ENCODE measurements around the gene TMEM217. TPM values are rescaled to one million over a fixed set of nuclear protein-coding genes. Genes with fewer than 3 reads are reported as not detected.

Gene TMEM217
- 1.5 and 2.0 TPM in 2 replicates for polyA plus RNA-seq (2012; rRNA removed)
- 1.6 and 1.7 TPM in 2 replicates for polyA plus RNA-seq (2012; cell fraction: cytosol; rRNA removed)
- 1.3 and 3.0 TPM in 2 replicates for polyA plus RNA-seq (2012; cell fraction: nucleus; rRNA removed)

DNA sequence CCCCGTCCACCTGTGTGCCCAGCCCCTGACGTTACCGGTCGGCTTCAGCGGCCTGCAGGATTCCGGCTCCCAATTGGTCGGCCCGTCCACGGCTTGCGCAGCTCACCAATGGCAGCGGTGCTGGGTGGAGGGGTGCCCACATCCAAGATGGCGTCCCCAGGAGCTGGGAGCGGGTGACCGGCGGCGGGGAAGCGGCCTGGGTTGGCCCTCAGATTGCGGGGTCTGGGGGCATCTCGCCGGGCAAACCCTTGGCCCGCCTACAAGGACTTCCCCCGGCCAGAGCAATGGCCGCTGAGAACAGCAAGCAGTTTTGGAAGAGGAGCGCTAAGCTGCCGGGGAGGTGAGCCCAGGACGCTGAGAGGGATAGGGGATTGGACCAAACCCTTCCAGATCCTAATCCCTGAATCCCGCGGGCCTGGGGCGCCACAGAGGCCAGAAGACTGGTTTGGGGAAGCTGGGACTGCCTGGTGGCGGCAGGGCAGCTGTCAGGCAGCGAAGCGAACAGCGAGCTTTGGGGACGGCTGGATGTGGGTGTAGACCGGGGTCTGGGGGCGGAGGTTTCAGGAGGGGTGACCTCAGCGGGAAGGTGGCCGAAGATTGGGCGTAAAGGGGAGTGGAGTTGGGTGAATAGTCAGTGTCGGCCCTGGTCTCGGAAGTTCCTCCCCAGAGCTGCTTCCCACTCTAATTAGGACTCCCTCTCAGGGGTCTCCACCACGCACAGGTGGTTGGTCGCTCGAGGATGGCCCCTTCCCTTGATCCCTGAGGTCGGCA lies at the start of gene TMEM217, which contains the start of gene TBC1D22B:
Gene TMEM217, minus strand, starts transcription at position 511 of the 771 bp plus-strand sequence. CDS start 39,114 bp downstream, outside the sequence.
Gene TBC1D22B, plus strand, starts transcription at position 139 of the 771 bp plus-strand sequence. Its CDS starts 146 bp downstream, at position 285.
- DNase-seq = peak; percentile 97
- Histone ChIP-seq H3K9ac (peak within 1 kb of the TSS; percentile 96), H4K20me1 (ENCODE audit: insufficient read depth) (no peaks in the 10 kb centered on the region), H3K27me3 (ENCODE audit: insufficient read depth) (no peaks in the 10 kb centered on the region), H3K9me3 (no peaks in the 10 kb centered on the region), H3K36me3 (replicated peaks in 1 of 2; ENCODE audit: control insufficient read depth in 1 of 2, insufficient read depth in 2 of 2, low read length in 1 of 2) (no peaks in the 10 kb centered on the region), H3F3A (replicated peaks; ENCODE audit: insufficient read depth) (no peaks in the 10 kb centered on the region), H3K4me3 (ENCODE audit: low read depth in 2 of 2, low read length in 1 of 2) (peak within 1 kb of the TSS; percentile 65 to 91), H3K9me2 (no peaks in the 10 kb centered on the region), H3K4me2 (peak within 1 kb of the TSS; percentile 87), H2AFZ (ENCODE audit: low read depth) (peak within 1 kb of the TSS; percentile 86), H3K4me1 (ENCODE audit: control insufficient read depth in 1 of 2, insufficient read depth in 2 of 2, low read depth in 1 of 2, low read length in 1 of 2) (peaks cover 10 to 11% of the 10 kb centered on the region in 2 experiments; a peak in 3 of 4 replicates), H3K27ac (ENCODE audit: low read depth in 2 of 2, low read length in 1 of 2) (peak within 1 kb of the TSS; percentile 84 to 85), H3K79me2 (ENCODE audit: insufficient read depth) (peaks cover 51% of the 10 kb centered on the region)
- WGBS (ENCODE audit: low lambda C conversion rate) = 0% methylated on average over 25 of the region's 45 CpGs
- TF ChIP-seq RAD21 (IDR thresholded peaks at IDR 0.05; ENCODE audit: low read length) (no peak), CHD2 (IDR thresholded peaks at IDR 0.05; ENCODE audit: low read length, partially characterized antibody) (peak; percentile 95), GABPA (IDR thresholded peaks at IDR 0.05; ENCODE audit: low read depth) (no peak; the same call in 1 of the 2 replicates), FOSL2 (IDR thresholded peaks at IDR 0.05; ENCODE audit: borderline replicate concordance, low read depth) (no peak), EP300 (IDR thresholded peaks at IDR 0.05; ENCODE audit: borderline replicate concordance in 1 of 2, low read depth in 1 of 2, low read length in 1 of 2) (no peak), POLR2AphosphoS5 (IDR thresholded peaks at IDR 0.05; ENCODE audit: low read depth, low read length) (peak; percentile 61), FOXM1 (IDR thresholded peaks at IDR 0.05; ENCODE audit: low read depth) (no peak), NFIC (IDR thresholded peaks at IDR 0.05; ENCODE audit: borderline replicate concordance) (no peak), GATA2 (CRISPR knock-in tag; IDR thresholded peaks at IDR 0.05) (no peak), TAF1 (IDR thresholded peaks at IDR 0.05; ENCODE audit: borderline replicate concordance, low read depth, low read length) (peak; percentile 77), MEF2A (IDR thresholded peaks at IDR 0.05; ENCODE audit: borderline replicate concordance, low read depth) (no peak), NRF1 (IDR thresholded peaks at IDR 0.05; ENCODE audit: low read depth, low read length) (peak; percentile 52), EZH2phosphoT487 (IDR thresholded peaks at IDR 0.05; ENCODE audit: borderline replicate concordance, low read depth) (no peak), MXI1 (IDR thresholded peaks at IDR 0.05; ENCODE audit: low read depth, low read length) (no peak), TEAD4 (IDR thresholded peaks at IDR 0.05; ENCODE audit: borderline replicate concordance, insufficient read depth) (no peak), YY1 (IDR thresholded peaks at IDR 0.05; ENCODE audit: low read depth) (peak; percentile 99), TCF12 (IDR thresholded peaks at IDR 0.05) (peak; percentile 3; the same call in 1 of the 2 replicates), SIN3A (IDR thresholded peaks at IDR 0.05; ENCODE audit: borderline replicate concordance, low read depth, low read length) (no peak), JUND (IDR thresholded peaks at IDR 0.05) (no peak)
- TF ChIP-seq, protein P1, sequence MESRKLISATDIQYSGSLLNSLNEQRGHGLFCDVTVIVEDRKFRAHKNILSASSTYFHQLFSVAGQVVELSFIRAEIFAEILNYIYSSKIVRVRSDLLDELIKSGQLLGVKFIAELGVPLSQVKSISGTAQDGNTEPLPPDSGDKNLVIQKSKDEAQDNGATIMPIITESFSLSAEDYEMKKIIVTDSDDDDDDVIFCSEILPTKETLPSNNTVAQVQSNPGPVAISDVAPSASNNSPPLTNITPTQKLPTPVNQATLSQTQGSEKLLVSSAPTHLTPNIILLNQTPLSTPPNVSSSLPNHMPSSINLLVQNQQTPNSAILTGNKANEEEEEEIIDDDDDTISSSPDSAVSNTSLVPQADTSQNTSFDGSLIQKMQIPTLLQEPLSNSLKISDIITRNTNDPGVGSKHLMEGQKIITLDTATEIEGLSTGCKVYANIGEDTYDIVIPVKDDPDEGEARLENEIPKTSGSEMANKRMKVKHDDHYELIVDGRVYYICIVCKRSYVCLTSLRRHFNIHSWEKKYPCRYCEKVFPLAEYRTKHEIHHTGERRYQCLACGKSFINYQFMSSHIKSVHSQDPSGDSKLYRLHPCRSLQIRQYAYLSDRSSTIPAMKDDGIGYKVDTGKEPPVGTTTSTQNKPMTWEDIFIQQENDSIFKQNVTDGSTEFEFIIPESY (IDR thresholded peaks at IDR 0.05; ENCODE audit: borderline replicate concordance, low read depth) = no peak
- TF ChIP-seq, protein P2, sequence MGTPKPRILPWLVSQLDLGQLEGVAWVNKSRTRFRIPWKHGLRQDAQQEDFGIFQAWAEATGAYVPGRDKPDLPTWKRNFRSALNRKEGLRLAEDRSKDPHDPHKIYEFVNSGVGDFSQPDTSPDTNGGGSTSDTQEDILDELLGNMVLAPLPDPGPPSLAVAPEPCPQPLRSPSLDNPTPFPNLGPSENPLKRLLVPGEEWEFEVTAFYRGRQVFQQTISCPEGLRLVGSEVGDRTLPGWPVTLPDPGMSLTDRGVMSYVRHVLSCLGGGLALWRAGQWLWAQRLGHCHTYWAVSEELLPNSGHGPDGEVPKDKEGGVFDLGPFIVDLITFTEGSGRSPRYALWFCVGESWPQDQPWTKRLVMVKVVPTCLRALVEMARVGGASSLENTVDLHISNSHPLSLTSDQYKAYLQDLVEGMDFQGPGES (IDR thresholded peaks at IDR 0.05; ENCODE audit: low read depth, low read length) = peak; percentile 72
- TF ChIP-seq, protein P3, sequence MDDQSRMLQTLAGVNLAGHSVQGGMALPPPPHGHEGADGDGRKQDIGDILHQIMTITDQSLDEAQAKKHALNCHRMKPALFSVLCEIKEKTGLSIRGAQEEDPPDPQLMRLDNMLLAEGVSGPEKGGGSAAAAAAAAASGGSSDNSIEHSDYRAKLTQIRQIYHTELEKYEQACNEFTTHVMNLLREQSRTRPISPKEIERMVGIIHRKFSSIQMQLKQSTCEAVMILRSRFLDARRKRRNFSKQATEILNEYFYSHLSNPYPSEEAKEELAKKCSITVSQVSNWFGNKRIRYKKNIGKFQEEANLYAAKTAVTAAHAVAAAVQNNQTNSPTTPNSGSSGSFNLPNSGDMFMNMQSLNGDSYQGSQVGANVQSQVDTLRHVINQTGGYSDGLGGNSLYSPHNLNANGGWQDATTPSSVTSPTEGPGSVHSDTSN (IDR thresholded peaks at IDR 0.05) = no peak
- TF ChIP-seq, protein P4, sequence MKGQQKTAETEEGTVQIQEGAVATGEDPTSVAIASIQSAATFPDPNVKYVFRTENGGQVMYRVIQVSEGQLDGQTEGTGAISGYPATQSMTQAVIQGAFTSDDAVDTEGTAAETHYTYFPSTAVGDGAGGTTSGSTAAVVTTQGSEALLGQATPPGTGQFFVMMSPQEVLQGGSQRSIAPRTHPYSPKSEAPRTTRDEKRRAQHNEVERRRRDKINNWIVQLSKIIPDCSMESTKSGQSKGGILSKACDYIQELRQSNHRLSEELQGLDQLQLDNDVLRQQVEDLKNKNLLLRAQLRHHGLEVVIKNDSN (IDR thresholded peaks at IDR 0.05; ENCODE audit: borderline replicate concordance, low read depth) = peak; percentile 45; the same call in 1 of the 2 replicates
- TF ChIP-seq, protein P5, sequence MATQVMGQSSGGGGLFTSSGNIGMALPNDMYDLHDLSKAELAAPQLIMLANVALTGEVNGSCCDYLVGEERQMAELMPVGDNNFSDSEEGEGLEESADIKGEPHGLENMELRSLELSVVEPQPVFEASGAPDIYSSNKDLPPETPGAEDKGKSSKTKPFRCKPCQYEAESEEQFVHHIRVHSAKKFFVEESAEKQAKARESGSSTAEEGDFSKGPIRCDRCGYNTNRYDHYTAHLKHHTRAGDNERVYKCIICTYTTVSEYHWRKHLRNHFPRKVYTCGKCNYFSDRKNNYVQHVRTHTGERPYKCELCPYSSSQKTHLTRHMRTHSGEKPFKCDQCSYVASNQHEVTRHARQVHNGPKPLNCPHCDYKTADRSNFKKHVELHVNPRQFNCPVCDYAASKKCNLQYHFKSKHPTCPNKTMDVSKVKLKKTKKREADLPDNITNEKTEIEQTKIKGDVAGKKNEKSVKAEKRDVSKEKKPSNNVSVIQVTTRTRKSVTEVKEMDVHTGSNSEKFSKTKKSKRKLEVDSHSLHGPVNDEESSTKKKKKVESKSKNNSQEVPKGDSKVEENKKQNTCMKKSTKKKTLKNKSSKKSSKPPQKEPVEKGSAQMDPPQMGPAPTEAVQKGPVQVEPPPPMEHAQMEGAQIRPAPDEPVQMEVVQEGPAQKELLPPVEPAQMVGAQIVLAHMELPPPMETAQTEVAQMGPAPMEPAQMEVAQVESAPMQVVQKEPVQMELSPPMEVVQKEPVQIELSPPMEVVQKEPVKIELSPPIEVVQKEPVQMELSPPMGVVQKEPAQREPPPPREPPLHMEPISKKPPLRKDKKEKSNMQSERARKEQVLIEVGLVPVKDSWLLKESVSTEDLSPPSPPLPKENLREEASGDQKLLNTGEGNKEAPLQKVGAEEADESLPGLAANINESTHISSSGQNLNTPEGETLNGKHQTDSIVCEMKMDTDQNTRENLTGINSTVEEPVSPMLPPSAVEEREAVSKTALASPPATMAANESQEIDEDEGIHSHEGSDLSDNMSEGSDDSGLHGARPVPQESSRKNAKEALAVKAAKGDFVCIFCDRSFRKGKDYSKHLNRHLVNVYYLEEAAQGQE (IDR thresholded peaks at IDR 0.05; ENCODE audit: low read depth, low read length) = peak; percentile 10; the same call in 1 of the 2 replicates
- ChIA-PET CTCF (interaction anchor here (0.5 to 2.1 kb wide), 6 partner anchors 10 to 240 kb away, joined by 3 to 7 read pairs (median 4); no protein-coding TSS in a partner anchor), POLR2A (interaction anchor here (0.6 to 1.5 kb wide), 2 partner anchors 35 to 61 kb away, joined by 4 to 8 read pairs; no protein-coding TSS in a partner anchor)

All from SK-N-SH (cell line).